Trophoblast cell (in vitro differentiated cells and primary cell): ENCODE results near the gene MAVS.
A peak's percentile ranks its signal among the peaks of the same experiment; 100 is the strongest.

ENCODE experiments used
- DNase-seq, 2 donors: peaks; one replicate each; pipeline ENCODE4 v3.0.0-alpha.2; 2016
- H2AFZ ChIP-seq: 2 replicates; pipeline ENCODE4 v1.6.1; 2013; ENCODE audit warnings: low read length, moderate library complexity, mild to moderate bottlenecking; ENCODE audit not compliant: insufficient read depth, poor library complexity
- H2AK5ac ChIP-seq: 2 replicates; pipeline ENCODE4 v1.6.1; 2013; ENCODE audit warnings: mild to moderate bottlenecking, low read length
- H2BK120ac ChIP-seq: 2 replicates; pipeline ENCODE4 v1.6.1; 2013; ENCODE audit warnings: low read length, mild to moderate bottlenecking, moderate library complexity; ENCODE audit not compliant: insufficient read depth, poor library complexity
- H2BK12ac ChIP-seq: 2 replicates; pipeline ENCODE4 v1.6.1; 2013; ENCODE audit warnings: mild to moderate bottlenecking, low read length, moderate library complexity
- H2BK5ac ChIP-seq: 2 replicates; pipeline ENCODE4 v1.6.1; 2013; ENCODE audit warnings: low read length, low read depth, moderate library complexity, mild to moderate bottlenecking; ENCODE audit not compliant: poor library complexity
- H3K14ac ChIP-seq: 2 replicates; pipeline ENCODE4 v1.6.1; 2013; ENCODE audit warnings: mild to moderate bottlenecking, low read length
- H3K18ac ChIP-seq: 2 replicates; pipeline ENCODE4 v1.6.1; 2013; ENCODE audit warnings: mild to moderate bottlenecking, low read length
- H3K23ac ChIP-seq: 2 replicates; pipeline ENCODE4 v1.6.1; 2013; ENCODE audit warnings: low read length
- H3K27ac ChIP-seq: 2 replicates; pipeline ENCODE4 v1.5.1; 2013; ENCODE audit warnings: low read depth, mild to moderate bottlenecking, inconsistent platforms, low read length, moderate library complexity
- H3K27me3 ChIP-seq: 2 replicates; pipeline ENCODE4 v1.6.1; 2013; ENCODE audit warnings: inconsistent platforms, mild to moderate bottlenecking, low read length, moderate library complexity; ENCODE audit not compliant: insufficient read depth
- H3K36me3 ChIP-seq, 2 experiments: 1 replicate in 1 of 2; 2 replicates in 1 of 2; pipeline ENCODE4 v1.6.1; 2013; ENCODE audit warnings: low read length in 2 of 2, mild to moderate bottlenecking in 2 of 2, moderate library complexity in 1 of 2; ENCODE audit not compliant: insufficient read depth in 2 of 2, control insufficient read depth in 1 of 2
- H3K4ac ChIP-seq: 2 replicates; pipeline ENCODE4 v1.6.1; 2013; ENCODE audit warnings: low read depth, mild to moderate bottlenecking, low read length, moderate library complexity
- H3K4me1 ChIP-seq, 2 experiments: 1 replicate in 1 of 2; 2 replicates in 1 of 2; pipeline ENCODE4 v1.6.1; 2013; ENCODE audit warnings: low read length in 2 of 2, mild to moderate bottlenecking in 2 of 2, moderate library complexity in 1 of 2; ENCODE audit not compliant: insufficient read depth in 2 of 2, control insufficient read depth in 1 of 2
- H3K4me2 ChIP-seq: 2 replicates; pipeline ENCODE4 v1.6.1; 2013; ENCODE audit warnings: inconsistent platforms, mild to moderate bottlenecking, low read length, moderate library complexity
- H3K4me3 ChIP-seq: 2 replicates; pipeline ENCODE4 v1.5.1; 2013; ENCODE audit warnings: mild to moderate bottlenecking, low read depth, low read length, inconsistent platforms
- H3K79me1 ChIP-seq: one replicate; pipeline ENCODE4 v1.6.1; 2013; ENCODE audit warnings: low read length
- H3K79me2 ChIP-seq: 2 replicates; pipeline ENCODE4 v1.6.1; 2013; ENCODE audit warnings: low read length, mild to moderate bottlenecking; ENCODE audit not compliant: control insufficient read depth, insufficient read depth, poor library complexity
- H3K9ac ChIP-seq: 2 replicates; pipeline ENCODE4 v1.6.1; 2013; ENCODE audit warnings: mild to moderate bottlenecking, low read length
- H3K9me3 ChIP-seq: 2 replicates; pipeline ENCODE4 v1.6.1; 2013; ENCODE audit warnings: low read depth, mild to moderate bottlenecking, control low read depth, inconsistent platforms, low read length; ENCODE audit not compliant: insufficient read depth
- H4K12ac ChIP-seq: 2 replicates; pipeline ENCODE4 v1.6.1; 2013; ENCODE audit warnings: low read depth, mild to moderate bottlenecking, low read length, moderate library complexity
- H4K8ac ChIP-seq: 2 replicates; pipeline ENCODE4 v1.6.1; 2013; ENCODE audit warnings: low read depth, mild to moderate bottlenecking, low read length, moderate library complexity
- H4K91ac ChIP-seq: one replicate; pipeline ENCODE4 v1.6.1; 2013; ENCODE audit warnings: low read depth, mild to moderate bottlenecking, low read length, moderate library complexity
- WGBS: extraction: QIAGEN DNeasy Blood & Tissue Kit; methylation state at CpG from one replicate; pipeline ENCODE4 v1.1.7; 2013; ENCODE audit warnings: missing lambda C conversion rate; ENCODE audit not compliant: insufficient read length, insufficient coverage; ENCODE audit errors: extremely low coverage; 5-methylcytosine and 5-hydroxymethylcytosine counted together

The MAVS gene

GRCh38 chr20:3861191-3861590 is 14.6 kb downstream of the MAVS start:
- Histone ChIP-seq H3K4ac (no peak overlapping the region), H4K12ac (no peak overlapping the region), H2BK120ac (no peak overlapping the region), H3K14ac (no peak overlapping the region), H3K27ac (no peak overlapping the region), H4K91ac (no peak overlapping the region), H2BK5ac (no peak overlapping the region), H2BK12ac (no peak overlapping the region), H3K9ac (no peak overlapping the region), H3K79me1 (no peaks in the 10 kb centered on the region), H3K36me3 (peaks cover 71 to 78% of the 10 kb centered on the region in 2 experiments), H3K18ac (no peak overlapping the region), H2AK5ac (no peak overlapping the region), H3K27me3 (no peaks in the 10 kb centered on the region), H3K4me2 (no peak overlapping the region), H3K23ac (no peak overlapping the region), H2AFZ (no peak overlapping the region), H3K79me2 (no peaks in the 10 kb centered on the region), H3K4me3 (no peak overlapping the region), H3K9me3 (peaks cover 6% of the 10 kb centered on the region), H4K8ac (no peak overlapping the region), H3K4me1 (peaks cover 2 to 4% of the 10 kb centered on the region in 2 experiments)
- DNase-seq: no peak
- no CpG with 5 or more reads among the region's 7 CpGs for WGBS

GRCh38 chr20:3862333-3862732 is 15.7 kb downstream of the MAVS start:
- WGBS: no CpG with 5 or more reads among the region's 1 CpG
- H3K27me3 ChIP-seq: no peaks in the 10 kb centered on the region

DNA sequence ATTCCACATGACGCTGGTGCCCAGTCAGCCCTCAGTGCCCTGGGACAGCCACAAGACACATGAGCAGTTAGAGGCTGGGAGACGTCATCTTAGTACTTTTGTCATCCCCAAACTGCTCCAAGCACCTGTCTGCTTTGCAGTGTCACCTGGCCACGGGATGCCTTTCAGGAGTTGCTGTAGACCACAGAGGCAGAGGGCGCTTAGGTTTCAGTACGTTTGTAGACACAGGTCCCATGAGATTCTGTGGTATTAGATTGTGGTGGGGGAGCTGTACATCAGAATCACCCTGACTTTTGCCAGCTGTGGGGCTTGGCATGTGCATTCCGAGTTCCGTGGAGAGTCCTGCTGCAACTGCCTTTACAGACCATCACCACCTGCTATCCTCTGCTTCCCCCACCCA is 16.7 kb downstream of the MAVS start:
- Histone ChIP-seq H2AK5ac (no peak overlapping the region), H3K79me1 (no peaks in the 10 kb centered on the region), H4K91ac (no peak overlapping the region), H3K4ac (no peak overlapping the region), H3K79me2 (no peaks in the 10 kb centered on the region), H2BK5ac (no peak overlapping the region), H4K12ac (no peak overlapping the region), H4K8ac (no peak overlapping the region), H3K18ac (no peak overlapping the region), H3K14ac (no peak overlapping the region), H3K27ac (no peak overlapping the region), H3K27me3 (no peaks in the 10 kb centered on the region), H3K4me1 (peaks cover 3 to 6% of the 10 kb centered on the region in 2 experiments), H3K9me3 (peaks cover 6% of the 10 kb centered on the region), H3K4me2 (no peak overlapping the region), H3K4me3 (no peak overlapping the region), H3K36me3 (peaks cover 69 to 74% of the 10 kb centered on the region in 2 experiments), H2AFZ (no peak overlapping the region), H2BK12ac (no peak overlapping the region), H3K9ac (no peak overlapping the region), H2BK120ac (no peak overlapping the region), H3K23ac (no peak overlapping the region)
- DNase-seq: no peak
- WGBS: no CpG with 5 or more reads among the region's 7 CpGs

More at GRCh38 chr20:3862333-3862732, 15.7 kb downstream of the MAVS start:
- H3K36me3 ChIP-seq: peaks cover 75 to 78% of the 10 kb centered on the region in 2 experiments
- H3K79me1 ChIP-seq: no peaks in the 10 kb centered on the region
- H3K4ac ChIP-seq: no peak overlapping the region
- H3K18ac ChIP-seq: no peak overlapping the region
- peaks cover 6% of the 10 kb centered on the region for H3K9me3 ChIP-seq
- H2BK120ac ChIP-seq: no peak overlapping the region
- H4K91ac ChIP-seq: no peak overlapping the region
- no peak overlapping the region for H3K9ac ChIP-seq
- no peak overlapping the region for H3K23ac ChIP-seq
- no peaks in the 10 kb centered on the region for H3K79me2 ChIP-seq
- H4K12ac ChIP-seq: no peak overlapping the region
- H3K4me3 ChIP-seq: no peak overlapping the region
- no peak overlapping the region for H3K27ac ChIP-seq
- no peak overlapping the region for H2BK12ac ChIP-seq
- H3K4me1 ChIP-seq: peaks cover 3 to 6% of the 10 kb centered on the region in 2 experiments
- no peak overlapping the region for H2AK5ac ChIP-seq
- no peak overlapping the region for H3K14ac ChIP-seq
- no peak for DNase-seq
- H2AFZ ChIP-seq: no peak overlapping the region
- no peak overlapping the region for H4K8ac ChIP-seq
- no peak overlapping the region for H2BK5ac ChIP-seq
- H3K4me2 ChIP-seq: no peak overlapping the region

DNA sequence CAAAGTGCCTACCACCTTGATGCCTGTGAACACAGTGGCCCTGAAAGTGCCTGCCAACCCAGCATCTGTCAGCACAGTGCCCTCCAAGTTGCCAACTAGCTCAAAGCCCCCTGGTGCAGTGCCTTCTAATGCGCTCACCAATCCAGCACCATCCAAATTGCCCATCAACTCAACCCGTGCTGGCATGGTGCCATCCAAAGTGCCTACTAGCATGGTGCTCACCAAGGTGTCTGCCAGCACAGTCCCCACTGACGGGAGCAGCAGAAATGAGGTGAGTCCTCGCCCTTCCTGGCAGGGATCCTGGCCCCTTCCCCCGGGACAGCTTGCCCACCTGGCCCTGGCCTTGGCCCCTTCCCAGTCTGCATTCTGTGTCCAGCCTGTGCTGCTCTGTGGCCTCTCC is 17.9 kb downstream of the MAVS start:
- Histone ChIP-seq H3K79me2 (no peaks in the 10 kb centered on the region), H4K91ac (no peak overlapping the region), H3K9ac (no peak overlapping the region), H2BK12ac (no peak overlapping the region), H3K18ac (no peak overlapping the region), H2BK5ac (no peak overlapping the region), H3K4ac (no peak overlapping the region), H4K8ac (no peak overlapping the region), H3K79me1 (no peaks in the 10 kb centered on the region), H2BK120ac (no peak overlapping the region), H3K4me2 (no peak overlapping the region), H3K14ac (no peak overlapping the region), H3K27ac (no peak overlapping the region), H3K23ac (no peak overlapping the region), H3K27me3 (no peaks in the 10 kb centered on the region), H2AK5ac (no peak overlapping the region), H4K12ac (no peak overlapping the region), H2AFZ (no peak overlapping the region), H3K4me3 (peak overlapping the region; percentile 38), H3K4me1 (peaks cover 3 to 6% of the 10 kb centered on the region in 2 experiments), H3K9me3 (peaks cover 6% of the 10 kb centered on the region), H3K36me3 (peaks cover 63 to 72% of the 10 kb centered on the region in 2 experiments)
- WGBS: no CpG with 5 or more reads among the region's 5 CpGs
- no peak for DNase-seq
